SK-N-DZ (cell line): ENCODE results near the gene KCNJ15.

Source experiments
- DNase-seq: peaks from one replicate; pipeline ENCODE4 v3.0.0-alpha.2; 2015; ENCODE audit warnings: low spot score

The KCNJ15 gene

DNA sequence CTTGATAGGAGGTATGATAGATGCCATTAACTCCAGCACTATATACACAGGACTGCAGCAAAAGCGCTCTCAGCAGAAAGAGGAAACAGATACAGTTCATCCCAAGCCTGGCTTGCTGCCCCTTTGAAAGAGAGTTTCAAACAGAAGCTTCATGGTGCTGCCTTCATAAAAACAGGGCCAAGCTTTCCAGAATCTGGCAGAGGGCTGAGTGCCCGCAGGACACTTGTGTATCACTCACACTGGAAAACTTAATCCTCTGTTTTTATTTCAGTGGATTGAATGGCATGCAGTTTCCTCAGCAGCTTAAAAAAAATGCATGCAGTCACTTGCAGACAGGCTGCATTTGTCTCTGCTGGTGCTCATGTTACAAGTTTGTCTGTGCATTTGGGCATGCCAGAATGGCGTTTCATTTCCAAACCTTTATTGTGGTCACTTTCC lies 40.4 kb downstream of the KCNJ15 start:
- no peak for DNase-seq

DNA sequence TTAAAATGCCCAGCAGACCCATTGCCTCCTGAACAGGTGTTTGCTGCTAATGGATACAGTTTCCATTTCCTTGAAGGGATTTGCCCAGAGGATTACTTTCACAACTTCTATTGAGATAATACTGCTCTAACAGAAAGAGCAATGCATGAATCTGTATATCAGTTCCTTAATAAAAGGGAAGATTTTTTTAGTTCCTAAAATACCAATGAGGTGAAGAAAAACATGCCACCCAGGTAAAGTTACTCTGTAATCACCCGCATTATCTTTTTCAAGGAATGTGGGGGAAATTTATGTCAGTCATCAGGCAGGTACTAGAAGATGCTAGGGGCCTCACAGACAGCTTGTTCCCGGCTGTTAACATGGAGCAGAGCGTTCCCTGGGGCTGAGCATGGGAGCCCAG lies 41.1 kb downstream of the KCNJ15 start:
- no peak for DNase-seq

DNA sequence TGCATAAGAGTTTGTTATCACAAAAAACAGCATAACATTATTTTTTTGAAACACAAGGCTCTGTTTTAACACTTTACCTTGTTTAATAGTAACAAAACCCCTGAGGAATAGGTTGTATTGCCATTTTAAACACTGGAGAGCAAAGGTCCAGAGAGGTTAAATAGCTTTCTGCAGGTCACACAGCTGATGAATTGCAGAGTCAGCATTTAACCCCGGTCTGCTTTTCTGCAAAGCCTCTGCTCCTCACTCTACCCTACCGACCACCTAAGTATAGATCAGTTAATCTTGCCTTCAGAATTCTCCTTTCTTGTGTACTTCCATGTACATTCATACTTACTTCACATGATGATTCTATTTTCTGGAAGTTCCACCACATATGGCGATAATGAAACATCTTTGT lies 42.0 kb downstream of the KCNJ15 start:
- no peak for DNase-seq

- DNase-seq = no peak
These were observed 42.9 kb downstream of the KCNJ15 start for GRCh38 chr21:38299671-38300070.

DNA sequence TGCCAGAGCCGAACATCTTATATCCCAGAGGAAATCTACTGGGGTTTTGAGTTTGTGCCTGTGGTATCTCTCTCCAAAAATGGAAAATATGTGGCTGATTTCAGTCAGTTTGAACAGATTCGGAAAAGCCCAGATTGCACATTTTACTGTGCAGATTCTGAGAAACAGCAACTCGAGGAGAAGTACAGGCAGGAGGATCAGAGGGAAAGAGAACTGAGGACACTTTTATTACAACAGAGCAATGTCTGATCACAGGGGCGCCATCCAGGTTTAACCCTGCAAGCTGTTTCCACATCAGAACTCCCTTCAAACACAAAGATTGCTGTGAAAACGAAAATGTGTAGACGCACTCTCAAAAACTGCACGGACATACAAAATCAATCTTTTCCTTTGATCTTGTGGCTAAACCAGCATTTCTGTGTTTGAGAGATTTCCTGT lies 43.4 kb downstream of the KCNJ15 start:
- DNase-seq = no peak

- DNase-seq = no peak
These were observed 44.8 kb downstream of the KCNJ15 start for GRCh38 chr21:38301321-38302214.

- no peak for DNase-seq
These were observed 46.5 kb downstream of the KCNJ15 start for GRCh38 chr21:38303300-38303699.

GRCh38 chr21:38306433-38307141 lies 49.8 kb downstream of the KCNJ15 start:
- DNase-seq = no peak

GRCh38 chr21:38307771-38308531 lies 51.2 kb downstream of the KCNJ15 start:
- no peak for DNase-seq

DNA sequence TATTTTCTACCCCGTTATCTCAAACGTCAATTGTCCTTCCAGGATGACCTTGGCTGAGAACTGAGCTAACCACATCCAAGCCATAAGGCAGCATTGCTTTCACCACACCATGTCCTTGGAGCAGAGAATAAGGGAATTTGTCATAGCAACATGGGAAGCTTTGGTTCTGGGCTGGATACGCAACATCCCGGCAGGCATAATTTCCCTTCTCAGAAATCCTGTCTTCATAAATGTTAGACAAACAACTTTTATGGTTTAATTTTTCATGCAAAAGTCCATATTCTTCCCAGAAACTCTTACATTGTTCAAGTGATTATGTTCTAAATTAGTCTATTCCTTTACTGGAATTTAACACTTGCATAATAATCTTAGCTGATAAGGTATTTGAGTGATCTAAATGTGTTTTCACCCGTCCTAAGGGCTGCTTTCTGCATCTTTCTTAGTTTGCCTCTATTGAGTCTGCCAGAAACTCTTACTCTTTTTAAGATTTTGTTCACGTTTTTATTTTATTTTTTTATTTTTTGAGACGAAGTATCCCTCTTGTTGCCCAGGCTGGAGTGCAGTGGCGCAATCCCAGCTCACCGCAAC lies 51.8 kb downstream of the KCNJ15 start:
- no peak for DNase-seq

DNA sequence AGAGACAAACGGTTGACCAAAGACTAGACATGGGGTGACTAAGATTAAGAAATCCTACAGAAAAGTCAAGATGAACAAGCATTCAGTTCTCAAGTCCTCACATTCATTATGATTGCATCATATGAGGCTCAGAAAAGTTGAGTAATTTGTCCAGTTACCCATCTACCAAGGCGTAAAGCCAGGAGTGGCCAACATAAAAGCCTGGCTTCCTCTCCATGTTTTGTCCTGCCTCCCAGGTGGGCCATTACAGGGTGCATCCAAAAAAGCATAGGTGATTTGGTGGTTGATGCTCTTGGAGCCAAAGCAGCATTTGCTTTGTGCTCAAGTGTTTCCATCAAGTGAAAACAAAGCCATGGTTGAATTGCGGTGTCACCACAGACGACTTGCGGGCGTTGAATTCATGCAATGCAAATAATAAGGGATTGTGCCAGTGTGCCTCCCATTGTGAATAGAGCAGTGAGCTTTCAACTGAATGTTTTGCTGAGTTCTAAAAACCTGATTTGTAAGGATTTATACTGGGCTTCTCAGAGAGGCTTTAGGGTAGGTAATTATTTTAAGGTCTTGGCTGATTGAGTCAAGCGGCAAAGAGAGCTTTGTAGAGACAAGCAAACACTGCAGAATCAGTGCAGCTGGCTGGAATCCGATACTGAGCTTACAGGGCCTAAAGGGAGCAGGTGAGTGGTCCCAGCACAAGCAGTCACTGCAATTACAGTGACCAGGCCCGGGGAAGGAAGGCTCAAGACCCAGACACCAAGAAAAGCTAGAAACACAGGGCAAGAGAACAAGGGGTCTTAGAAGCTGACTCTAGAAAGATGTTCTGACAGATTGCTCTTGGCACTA lies 54.1 kb downstream of the KCNJ15 start:
- DNase-seq = no peak

- DNase-seq = no peak
These were observed 55.0 kb downstream of the KCNJ15 start for GRCh38 chr21:38311765-38312164.

GRCh38 chr21:38312822-38313221 lies 56.0 kb downstream of the KCNJ15 start:
- no peak for DNase-seq

DNA sequence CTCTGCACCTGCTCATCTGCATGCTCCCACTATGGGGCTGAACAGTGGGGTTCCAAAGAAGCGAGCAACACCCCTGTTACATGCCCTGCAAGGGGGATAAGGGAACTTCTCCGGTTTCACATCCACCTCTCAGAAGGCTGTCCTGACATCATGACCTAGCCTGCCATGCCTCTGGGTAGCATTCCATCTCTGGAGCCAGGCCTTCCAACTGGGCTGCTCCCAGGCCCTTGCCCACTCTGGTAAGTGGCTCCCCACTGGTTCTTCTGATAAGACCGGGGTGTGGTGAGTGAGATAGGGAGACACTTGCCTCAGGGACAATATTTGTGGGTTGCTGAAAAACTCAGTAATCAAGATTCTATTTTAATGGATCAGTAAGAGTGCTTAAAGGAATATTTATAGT lies 57.8 kb downstream of the KCNJ15 start:
- no peak for DNase-seq

DNA sequence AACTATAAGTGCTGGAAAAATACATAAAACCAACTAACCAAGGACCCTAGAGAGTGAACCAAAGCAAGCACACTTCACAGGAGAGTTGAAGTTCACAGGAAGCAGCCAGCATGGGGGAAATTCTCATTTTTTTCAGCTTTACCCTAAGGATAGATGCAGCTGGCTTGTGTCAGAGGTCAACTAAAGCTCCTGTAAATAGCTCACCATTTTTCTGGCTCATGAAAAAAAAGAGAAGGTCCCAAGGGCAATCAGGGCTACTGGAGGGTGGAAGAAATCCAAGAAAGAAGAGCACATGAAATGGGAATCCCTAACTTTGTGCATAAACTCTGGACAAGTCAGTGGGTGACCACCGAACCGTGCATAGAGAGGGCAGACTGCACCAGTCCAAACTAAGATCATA lies 58.3 kb downstream of the KCNJ15 start:
- DNase-seq = no peak

DNA sequence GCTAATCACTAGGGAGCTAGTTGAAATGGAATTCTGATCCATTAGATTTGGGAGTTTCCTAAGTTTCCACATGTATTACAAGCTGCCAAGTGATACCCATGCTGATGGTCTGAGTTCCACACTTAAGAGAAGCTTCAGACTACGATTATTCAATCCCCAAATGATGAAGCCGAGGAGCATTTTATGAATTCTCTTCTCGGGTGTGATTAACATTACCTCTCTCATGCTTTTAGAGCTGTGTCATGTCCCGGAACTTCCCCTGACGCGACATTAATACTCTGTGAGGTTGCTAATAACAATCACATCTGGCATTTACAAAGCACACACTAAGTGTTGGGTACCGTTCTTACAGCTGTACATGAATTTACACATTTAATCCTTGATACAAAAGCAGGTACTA lies 63.0 kb downstream of the KCNJ15 start:
- no peak for DNase-seq

- no peak for DNase-seq
These were observed 64.8 kb downstream of the KCNJ15 start for GRCh38 chr21:38321568-38321967.

DNA sequence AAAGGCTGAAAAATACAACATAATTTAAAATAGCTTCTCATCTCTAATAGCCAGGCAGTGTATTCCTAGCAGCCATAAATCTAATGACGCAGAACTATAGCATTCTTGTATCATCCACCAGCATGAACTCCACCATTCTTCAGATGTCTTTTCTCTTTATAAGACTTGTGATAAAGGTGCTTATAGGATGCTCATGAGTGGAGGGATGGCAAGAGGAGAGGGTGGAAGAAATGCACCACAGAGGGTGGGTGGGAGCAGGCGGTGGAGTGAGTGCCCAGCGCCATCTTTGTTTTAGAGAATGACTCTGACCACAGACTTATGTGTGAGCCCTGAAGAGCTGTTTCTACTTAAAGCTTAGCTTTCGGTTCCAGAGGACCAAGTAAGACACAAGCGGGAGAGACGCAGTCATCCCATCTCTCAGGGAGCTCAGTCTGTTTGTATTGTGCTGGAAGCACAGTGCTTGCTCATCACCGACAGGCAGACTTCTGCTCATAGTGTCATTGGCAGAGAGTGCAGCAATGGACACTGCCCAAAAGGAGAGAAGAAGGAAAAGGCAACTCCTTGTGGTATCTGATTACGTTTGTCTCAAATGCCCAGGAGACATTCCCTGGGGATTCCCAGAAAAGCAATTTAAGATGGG lies 65.6 kb downstream of the KCNJ15 start:
- DNase-seq = no peak

DNA sequence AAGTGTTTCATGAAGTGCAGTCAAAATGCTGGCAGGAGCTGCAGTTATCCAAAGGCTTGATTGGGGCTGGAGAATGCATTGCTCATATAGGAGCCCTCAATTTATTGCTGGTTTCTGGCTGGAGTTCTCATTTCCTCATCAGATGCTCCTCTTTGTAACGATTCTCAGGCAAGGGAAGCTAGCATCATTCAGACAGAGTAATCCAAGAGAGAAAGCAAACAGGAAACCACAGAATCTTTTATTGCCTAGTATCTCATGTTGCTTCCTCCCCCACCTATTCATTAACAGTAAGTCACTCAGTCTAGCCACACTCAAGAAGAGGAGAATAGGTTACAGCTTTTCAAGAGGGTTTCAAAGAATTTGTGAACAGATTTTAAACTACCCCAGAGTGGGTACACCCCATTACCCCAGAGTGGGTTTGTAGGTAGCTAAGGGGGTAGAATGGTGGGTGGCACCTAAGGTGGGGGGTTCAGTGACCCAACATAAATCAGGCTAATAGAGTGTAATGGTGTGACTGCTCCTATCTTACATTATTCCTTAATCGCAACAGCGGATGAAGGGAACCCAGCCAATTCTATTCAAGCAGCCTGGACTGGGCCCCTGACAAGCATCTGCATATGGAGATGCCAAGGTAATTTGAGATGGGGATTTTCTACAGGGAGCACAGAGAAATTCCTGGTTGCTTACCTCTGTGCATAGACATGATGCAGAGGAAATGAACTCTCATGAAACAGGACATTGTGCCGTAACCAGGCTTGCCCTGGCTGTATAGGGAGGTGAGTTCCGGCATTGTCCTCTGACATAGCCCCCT lies 67.1 kb downstream of the KCNJ15 start:
- DNase-seq = no peak
